SK-N-MC (cell line): ENCODE results near the gene YWHAE.
"Not testable (repeated sequence)": the region's sequence is repeated elsewhere in the genome, so short reads cannot be mapped to it uniquely, and the experiment has no call there.

Source experiments
- DNase-seq: peaks from one replicate; pipeline ENCODE4 v3.0.0-alpha.2; 2011; ENCODE audit warnings: low read depth, low spot score
- H3K27ac ChIP-seq: fragments of 200-600 bp; sonication (generic); 2 replicates; pipeline ENCODE4 v1.5.1; 2016; ENCODE audit warnings: mixed run types
- H3K36me3 ChIP-seq: fragments of 200-600 bp; sonication (generic); 2 replicates; pipeline ENCODE4 v1.6.1; 2017; ENCODE audit warnings: antibody characterized with exemption, low read length, mixed read lengths; ENCODE audit not compliant: insufficient read depth
- H3K4me3 ChIP-seq: fragments of 200-600 bp; sonication (generic); 2 replicates; pipeline ENCODE4 v1.5.1; 2016
- H3K9ac ChIP-seq: fragments of 200-600 bp; sonication (generic); 2 replicates; pipeline ENCODE4 v1.8.0; 2017; ENCODE audit warnings: mixed run types, mixed read lengths; ENCODE audit not compliant: insufficient read length
- H3K9me3 ChIP-seq: fragments of 200-600 bp; sonication (generic); 2 replicates; pipeline ENCODE4 v1.6.1; 2017; ENCODE audit warnings: low read depth, mild to moderate bottlenecking, antibody characterized with exemption, low read length, moderate library complexity, mixed read lengths
- EZH2 ChIP-seq: fragments of 200-600 bp; sonication (generic); IDR thresholded peaks from one replicate; pipeline ENCODE4 v1.6.1; 2017; ENCODE audit warnings: antibody characterized with exemption
- FOXP2 ChIP-seq: optimal IDR thresholded peaks from 2 replicates; pipeline ENCODE3; 2011; ENCODE audit warnings: mild to moderate bottlenecking, moderate library complexity; ENCODE audit not compliant: insufficient read depth; ENCODE audit errors: extremely low read length, control extremely low read depth
- POLR2AphosphoS5 ChIP-seq: IDR thresholded peaks from 2 replicates; pipeline ENCODE4 v1.6.1; 2012; ENCODE audit warnings: mild to moderate bottlenecking, low read depth, low read length, borderline replicate concordance

The YWHAE gene

GRCh38 chr17:1416414-1416813 is 16.4 kb upstream of the YWHAE start:
- Histone ChIP-seq H3K27ac (no peak overlapping the region), H3K9me3 (no peaks in the 10 kb centered on the region), H3K9ac (no peak overlapping the region), H3K36me3 (peaks cover 14% of the 10 kb centered on the region), H3K4me3 (no peak overlapping the region)
- TF ChIP-seq FOXP2 (no peak), EZH2 (no peak), POLR2AphosphoS5 (no peak)
- no peak for DNase-seq

- Histone ChIP-seq H3K27ac (no peak overlapping the region), H3K4me3 (no peak overlapping the region), H3K36me3 (no peaks in the 10 kb centered on the region; the same call in 1 of the 2 replicates), H3K9ac (no peak overlapping the region), H3K9me3 (no peaks in the 10 kb centered on the region)
- no peak for DNase-seq
- TF ChIP-seq FOXP2 (no peak), EZH2 (no peak), POLR2AphosphoS5 (no peak)
Measured at GRCh38 chr17:1414634-1415033, 14.6 kb upstream of the YWHAE start.

GRCh38 chr17:1414001-1414574 is 14.1 kb upstream of the YWHAE start:
- Histone ChIP-seq H3K9ac (no peak overlapping the region), H3K36me3 (no peaks in the 10 kb centered on the region), H3K9me3 (no peaks in the 10 kb centered on the region), H3K27ac (no peak overlapping the region), H3K4me3 (no peak overlapping the region)
- no peak for DNase-seq
- TF ChIP-seq FOXP2 (no peak), EZH2 (no peak), POLR2AphosphoS5 (no peak)

- DNase-seq: no peak
- Histone ChIP-seq H3K4me3 (no peak overlapping the region), H3K36me3 (no peaks in the 10 kb centered on the region), H3K9ac (no peak overlapping the region), H3K9me3 (no peaks in the 10 kb centered on the region), H3K27ac (no peak overlapping the region)
- TF ChIP-seq POLR2AphosphoS5 (no peak), FOXP2 (no peak), EZH2 (no peak)
Measured at GRCh38 chr17:1413281-1413791, 13.3 kb upstream of the YWHAE start.

DNA sequence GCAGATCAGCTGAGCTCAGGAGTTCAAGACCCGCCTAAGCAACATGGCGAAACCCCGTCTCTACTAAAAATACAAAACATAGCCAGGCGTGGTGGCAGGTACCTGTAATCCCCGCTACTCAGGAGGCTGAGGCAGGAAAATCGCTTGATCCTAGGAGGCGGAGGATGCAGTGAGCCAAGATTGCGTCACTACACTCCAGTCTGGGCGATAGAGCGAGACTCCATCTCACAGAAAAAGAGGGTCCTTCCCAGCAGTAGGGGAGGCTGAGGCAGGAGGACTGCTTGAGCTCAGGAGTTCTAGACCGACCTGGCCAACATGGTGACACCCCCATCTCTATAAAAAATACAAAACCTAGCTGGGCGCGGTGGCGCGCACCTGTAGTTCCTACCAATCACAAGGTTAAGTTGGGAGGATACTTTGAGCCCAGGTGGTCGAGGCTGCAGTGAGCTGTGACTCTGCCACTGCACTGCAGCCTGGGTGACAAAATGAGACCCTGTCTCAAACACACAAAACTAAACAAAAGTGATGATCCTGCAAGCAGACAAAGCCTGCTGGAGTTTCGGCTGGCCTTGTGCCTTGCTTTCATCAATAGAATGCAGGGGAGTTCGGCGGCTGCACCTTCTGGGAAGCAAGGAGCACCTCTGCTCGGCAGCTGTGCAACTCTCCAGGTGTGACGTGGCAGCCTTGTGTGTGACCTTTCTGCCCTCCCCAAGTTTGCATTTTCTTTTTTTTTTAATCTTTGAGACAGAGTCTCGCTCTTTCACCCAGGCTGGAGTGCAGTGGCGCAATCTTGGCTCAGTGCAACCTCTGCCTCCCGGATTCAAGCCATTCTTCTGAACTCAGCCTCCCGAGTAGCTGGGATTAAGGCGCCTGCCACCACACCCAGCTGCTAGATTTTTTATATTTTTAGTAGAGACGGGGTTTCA is 12.4 kb upstream of the YWHAE start:
- TF ChIP-seq EZH2 (no peak), POLR2AphosphoS5 (no peak), FOXP2 (no peak)
- DNase-seq: no peak

GRCh38 chr17:1402262-1402586 is 2.2 kb upstream of the YWHAE start:
- no peak overlapping the region for H3K9ac ChIP-seq
- H3K36me3 ChIP-seq: peaks cover 20% of the 10 kb centered on the region
- H3K27ac ChIP-seq: no peak overlapping the region
- no peak overlapping the region for H3K4me3 ChIP-seq
- no peaks in the 10 kb centered on the region for H3K9me3 ChIP-seq
- TF ChIP-seq EZH2 (no peak), POLR2AphosphoS5 (no peak), FOXP2 (no peak)
- DNase-seq: no peak

More for the DNA sequence above, 12.4 kb upstream of the YWHAE start:
- Histone ChIP-seq H3K9me3 (no peaks in the 10 kb centered on the region), H3K4me3 (no peak overlapping the region), H3K9ac (no peak overlapping the region), H3K27ac (no peak overlapping the region), H3K36me3 (no peaks in the 10 kb centered on the region)

GRCh38 chr17:1398931-1399678 is 917 bp downstream of the YWHAE start:
- Histone ChIP-seq H3K36me3 (peaks cover 40% of the 10 kb centered on the region), H3K27ac (peak overlapping the region; percentile 98), H3K9ac (peak overlapping the region; percentile 98), H3K4me3 (peak overlapping the region; percentile 92), H3K9me3 (no peaks in the 10 kb centered on the region)
- TF ChIP-seq POLR2AphosphoS5: no peak
- TF ChIP-seq FOXP2: no peak
- TF ChIP-seq EZH2: no peak
- DNase-seq: no peak

DNA sequence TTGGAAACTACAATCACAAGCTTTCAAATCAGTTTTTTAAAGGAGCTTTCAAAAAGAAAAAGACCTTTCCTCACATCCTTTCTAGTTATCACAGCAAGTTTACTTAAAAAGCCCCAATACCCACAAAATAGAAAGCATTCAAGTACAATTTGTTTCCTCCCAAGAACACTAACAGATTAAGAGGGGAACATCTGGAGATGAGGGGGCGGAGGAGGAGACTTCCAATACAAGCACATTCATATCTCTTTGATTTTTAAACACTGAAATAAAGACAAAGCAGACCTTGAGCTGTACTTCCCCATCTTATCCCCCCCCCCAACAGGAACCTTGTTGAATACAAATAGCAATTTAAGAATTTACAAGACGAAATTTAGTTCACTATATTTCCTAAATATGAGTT is 2.0 kb downstream of the YWHAE start:
- peaks cover 49% of the 10 kb centered on the region for H3K36me3 ChIP-seq
- peak overlapping the region; percentile 98 for H3K9ac ChIP-seq
- H3K27ac ChIP-seq: peak overlapping the region; percentile 98
- no peak for TF ChIP-seq FOXP2
- no peak for TF ChIP-seq POLR2AphosphoS5
- TF ChIP-seq EZH2: no peak
- no peaks in the 10 kb centered on the region for H3K9me3 ChIP-seq
- peak overlapping the region; percentile 92 for H3K4me3 ChIP-seq
- DNase-seq: no peak

- not testable (repeated sequence) for H3K4me3 ChIP-seq, DNase-seq
- H3K36me3 ChIP-seq: peaks cover 49% of the 10 kb centered on the region
Measured at GRCh38 chr17:1395876-1396665, 4.0 kb downstream of the YWHAE start.

More at GRCh38 chr17:1395876-1396665, 4.0 kb downstream of the YWHAE start:
- H3K9ac ChIP-seq, H3K9me3 ChIP-seq, H3K27ac ChIP-seq: not testable (repeated sequence)
